ENCODE measurements around the gene UPF1. TPM values are rescaled to one million over a fixed set of nuclear protein-coding genes. Genes with fewer than 3 reads are reported as not detected.
A peak's percentile ranks its signal among the peaks of the same experiment; 100 is the strongest.

UPF1 gene
- total and polyA plus RNA-seq, 2 of the 13 experiments (the other 11 are each of a cell fraction or from before 2014, with no cell fraction given) = 16.9 to 41.8 TPM

- TF ChIP-seq, protein P1, sequence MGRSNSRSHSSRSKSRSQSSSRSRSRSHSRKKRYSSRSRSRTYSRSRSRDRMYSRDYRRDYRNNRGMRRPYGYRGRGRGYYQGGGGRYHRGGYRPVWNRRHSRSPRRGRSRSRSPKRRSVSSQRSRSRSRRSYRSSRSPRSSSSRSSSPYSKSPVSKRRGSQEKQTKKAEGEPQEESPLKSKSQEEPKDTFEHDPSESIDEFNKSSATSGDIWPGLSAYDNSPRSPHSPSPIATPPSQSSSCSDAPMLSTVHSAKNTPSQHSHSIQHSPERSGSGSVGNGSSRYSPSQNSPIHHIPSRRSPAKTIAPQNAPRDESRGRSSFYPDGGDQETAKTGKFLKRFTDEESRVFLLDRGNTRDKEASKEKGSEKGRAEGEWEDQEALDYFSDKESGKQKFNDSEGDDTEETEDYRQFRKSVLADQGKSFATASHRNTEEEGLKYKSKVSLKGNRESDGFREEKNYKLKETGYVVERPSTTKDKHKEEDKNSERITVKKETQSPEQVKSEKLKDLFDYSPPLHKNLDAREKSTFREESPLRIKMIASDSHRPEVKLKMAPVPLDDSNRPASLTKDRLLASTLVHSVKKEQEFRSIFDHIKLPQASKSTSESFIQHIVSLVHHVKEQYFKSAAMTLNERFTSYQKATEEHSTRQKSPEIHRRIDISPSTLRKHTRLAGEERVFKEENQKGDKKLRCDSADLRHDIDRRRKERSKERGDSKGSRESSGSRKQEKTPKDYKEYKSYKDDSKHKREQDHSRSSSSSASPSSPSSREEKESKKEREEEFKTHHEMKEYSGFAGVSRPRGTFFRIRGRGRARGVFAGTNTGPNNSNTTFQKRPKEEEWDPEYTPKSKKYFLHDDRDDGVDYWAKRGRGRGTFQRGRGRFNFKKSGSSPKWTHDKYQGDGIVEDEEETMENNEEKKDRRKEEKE (IDR thresholded peaks at IDR 0.05) = no peak
- TF ChIP-seq TFAP4 (IDR thresholded peaks at IDR 0.05; ENCODE audit: borderline replicate concordance, low read depth) (peak; percentile 61; the same call in 1 of the 2 replicates), MAF1 (CRISPR knock-in tag; IDR thresholded peaks at IDR 0.05; ENCODE audit: borderline replicate concordance) (no peak), ZFP37 (CRISPR knock-in tag; IDR thresholded peaks at IDR 0.05; ENCODE audit: borderline replicate concordance) (peak; percentile 85; the same call in 1 of the 2 replicates), ZNF207 (IDR thresholded peaks at IDR 0.05; ENCODE audit: borderline replicate concordance) (no peak), GRHL1 (CRISPR knock-in tag; conservative IDR thresholded peaks at IDR 0.05) (no peak), ZNF761 (CRISPR knock-in tag; conservative IDR thresholded peaks at IDR 0.05) (peak; percentile 43; the same call in 1 of the 2 replicates), RELA (CRISPR knock-in tag; IDR thresholded peaks at IDR 0.05) (no peak), RAD51 (IDR thresholded peaks at IDR 0.05; ENCODE audit: borderline replicate concordance) (no peak), ZNF18 (CRISPR knock-in tag; IDR thresholded peaks at IDR 0.05; ENCODE audit: insufficient replicate concordance) (peak; percentile 45), ZFY (CRISPR knock-in tag; IDR thresholded peaks at IDR 0.05) (peak; percentile 77)
- TF ChIP-seq, protein P2, sequence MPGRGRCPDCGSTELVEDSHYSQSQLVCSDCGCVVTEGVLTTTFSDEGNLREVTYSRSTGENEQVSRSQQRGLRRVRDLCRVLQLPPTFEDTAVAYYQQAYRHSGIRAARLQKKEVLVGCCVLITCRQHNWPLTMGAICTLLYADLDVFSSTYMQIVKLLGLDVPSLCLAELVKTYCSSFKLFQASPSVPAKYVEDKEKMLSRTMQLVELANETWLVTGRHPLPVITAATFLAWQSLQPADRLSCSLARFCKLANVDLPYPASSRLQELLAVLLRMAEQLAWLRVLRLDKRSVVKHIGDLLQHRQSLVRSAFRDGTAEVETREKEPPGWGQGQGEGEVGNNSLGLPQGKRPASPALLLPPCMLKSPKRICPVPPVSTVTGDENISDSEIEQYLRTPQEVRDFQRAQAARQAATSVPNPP (CRISPR knock-in tag; IDR thresholded peaks at IDR 0.05) = peak; percentile 64; the same call in 1 of the 2 replicates
- TF ChIP-seq, protein P3, sequence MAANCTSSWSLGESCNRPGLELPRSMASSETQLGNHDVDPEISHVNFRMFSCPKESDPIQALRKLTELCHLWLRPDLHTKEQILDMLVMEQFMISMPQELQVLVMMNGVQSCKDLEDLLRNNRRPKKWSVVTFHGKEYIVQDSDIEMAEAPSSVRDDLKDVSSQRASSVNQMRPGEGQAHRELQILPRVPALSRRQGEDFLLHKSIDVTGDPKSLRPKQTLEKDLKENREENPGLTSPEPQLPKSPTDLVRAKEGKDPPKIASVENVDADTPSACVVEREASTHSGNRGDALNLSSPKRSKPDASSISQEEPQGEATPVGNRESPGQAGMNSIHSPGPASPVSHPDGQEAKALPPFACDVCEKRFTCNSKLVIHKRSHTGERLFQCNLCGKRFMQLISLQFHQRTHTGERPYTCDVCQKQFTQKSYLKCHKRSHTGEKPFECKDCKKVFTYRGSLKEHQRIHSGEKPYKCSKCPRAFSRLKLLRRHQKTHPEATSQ (CRISPR knock-in tag; IDR thresholded peaks at IDR 0.05; ENCODE audit: borderline replicate concordance) = no peak
- TF ChIP-seq, protein P4, sequence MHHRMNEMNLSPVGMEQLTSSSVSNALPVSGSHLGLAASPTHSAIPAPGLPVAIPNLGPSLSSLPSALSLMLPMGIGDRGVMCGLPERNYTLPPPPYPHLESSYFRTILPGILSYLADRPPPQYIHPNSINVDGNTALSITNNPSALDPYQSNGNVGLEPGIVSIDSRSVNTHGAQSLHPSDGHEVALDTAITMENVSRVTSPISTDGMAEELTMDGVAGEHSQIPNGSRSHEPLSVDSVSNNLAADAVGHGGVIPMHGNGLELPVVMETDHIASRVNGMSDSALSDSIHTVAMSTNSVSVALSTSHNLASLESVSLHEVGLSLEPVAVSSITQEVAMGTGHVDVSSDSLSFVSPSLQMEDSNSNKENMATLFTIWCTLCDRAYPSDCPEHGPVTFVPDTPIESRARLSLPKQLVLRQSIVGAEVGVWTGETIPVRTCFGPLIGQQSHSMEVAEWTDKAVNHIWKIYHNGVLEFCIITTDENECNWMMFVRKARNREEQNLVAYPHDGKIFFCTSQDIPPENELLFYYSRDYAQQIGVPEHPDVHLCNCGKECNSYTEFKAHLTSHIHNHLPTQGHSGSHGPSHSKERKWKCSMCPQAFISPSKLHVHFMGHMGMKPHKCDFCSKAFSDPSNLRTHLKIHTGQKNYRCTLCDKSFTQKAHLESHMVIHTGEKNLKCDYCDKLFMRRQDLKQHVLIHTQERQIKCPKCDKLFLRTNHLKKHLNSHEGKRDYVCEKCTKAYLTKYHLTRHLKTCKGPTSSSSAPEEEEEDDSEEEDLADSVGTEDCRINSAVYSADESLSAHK (CRISPR knock-in tag; IDR thresholded peaks at IDR 0.05; ENCODE audit: borderline replicate concordance) = no peak
Observed at GRCh38 chr19:18839465-18840287, 7.9 kb downstream of the UPF1 start (continued).

Data from HepG2 (cell line).